Mesenchymal stem cell (in vitro differentiated cells and primary cell): ENCODE data around the gene MRTFA. TPM values are rescaled to one million over a fixed set of nuclear protein-coding genes. Genes with fewer than 3 reads are reported as not detected.

Source experiments
- DNase-seq: peaks from one replicate; pipeline ENCODE4 v3.0.0-alpha.2; 2013
- H2AFZ ChIP-seq: one replicate; pipeline ENCODE4 v1.6.1; 2013; ENCODE audit warnings: low read depth, mild to moderate bottlenecking, control low read depth, inconsistent platforms, low read length, moderate library complexity
- H2AK5ac ChIP-seq: 2 replicates; pipeline ENCODE4 v1.6.1; 2013; ENCODE audit warnings: low read length, moderate library complexity, mild to moderate bottlenecking, inconsistent platforms; ENCODE audit not compliant: severe bottlenecking
- H2BK120ac ChIP-seq: one replicate; pipeline ENCODE4 v1.6.1; 2013; ENCODE audit warnings: low read depth, mild to moderate bottlenecking, inconsistent platforms, low read length, moderate library complexity
- H2BK12ac ChIP-seq, 2 experiments: one replicate each; pipeline ENCODE4 v1.6.1; 2013; ENCODE audit warnings: inconsistent platforms in 2 of 2, low read length in 2 of 2, mild to moderate bottlenecking in 2 of 2, moderate library complexity in 2 of 2, control low read depth in 1 of 2
- H2BK15ac ChIP-seq: one replicate; pipeline ENCODE4 v1.6.1; 2013; ENCODE audit warnings: mild to moderate bottlenecking, low read depth, inconsistent platforms; ENCODE audit not compliant: poor library complexity, severe bottlenecking
- H2BK5ac ChIP-seq: 2 replicates; pipeline ENCODE4 v1.6.1; 2013; ENCODE audit warnings: low read depth, mild to moderate bottlenecking, low read length, control low read depth, inconsistent platforms; ENCODE audit not compliant: poor library complexity, severe bottlenecking
- H3K14ac ChIP-seq, 2 experiments: one replicate each; pipeline ENCODE4 v1.6.1; 2013; ENCODE audit warnings: inconsistent platforms in 2 of 2, low read length in 2 of 2, control low read depth in 1 of 2, mild to moderate bottlenecking in 1 of 2, moderate library complexity in 1 of 2
- H3K18ac ChIP-seq, 2 experiments: one replicate each; pipeline ENCODE4 v1.6.1; 2013; ENCODE audit warnings: inconsistent platforms in 2 of 2, low read length in 2 of 2, control low read depth in 1 of 2, low read depth in 1 of 2, mild to moderate bottlenecking in 1 of 2
- H3K23ac ChIP-seq, 2 experiments: one replicate each; pipeline ENCODE4 v1.6.1; 2013; ENCODE audit warnings: inconsistent platforms in 2 of 2, low read length in 2 of 2, mild to moderate bottlenecking in 2 of 2, moderate library complexity in 2 of 2, control low read depth in 1 of 2
- H3K27ac ChIP-seq: 2 replicates; pipeline ENCODE4 v1.5.1; 2013; ENCODE audit warnings: mild to moderate bottlenecking, moderate library complexity, low read length, control low read depth, inconsistent platforms; ENCODE audit not compliant: poor library complexity, severe bottlenecking
- H3K27me3 ChIP-seq, 2 experiments: 2 replicates each; pipeline versions ENCODE4 v1.6.1 to v1.7.0; 2013; ENCODE audit warnings: low read length in 2 of 2, mild to moderate bottlenecking in 2 of 2, moderate library complexity in 2 of 2, control low read depth in 1 of 2, inconsistent platforms in 1 of 2; ENCODE audit not compliant: control insufficient read depth in 1 of 2, insufficient read depth in 1 of 2
- H3K36me3 ChIP-seq, 2 experiments: 2 replicates each; pipeline versions ENCODE4 v1.6.1 to v1.7.0; 2013; ENCODE audit warnings: low read length in 2 of 2, control low read depth in 1 of 2, inconsistent platforms in 1 of 2, low read depth in 1 of 2, mild to moderate bottlenecking in 1 of 2; ENCODE audit not compliant: insufficient read depth in 2 of 2, control insufficient read depth in 1 of 2
- H3K4ac ChIP-seq, 2 experiments: one replicate each; pipeline ENCODE4 v1.6.1; 2013; ENCODE audit warnings: inconsistent platforms in 2 of 2, low read length in 2 of 2, mild to moderate bottlenecking in 2 of 2, moderate library complexity in 2 of 2, control low read depth in 1 of 2, low read depth in 1 of 2
- H3K4me1 ChIP-seq: 2 replicates; pipeline ENCODE4 v1.6.1; 2013; ENCODE audit warnings: low read depth, low read length, control low read depth; ENCODE audit not compliant: control insufficient read depth, insufficient read depth
- H3K4me2 ChIP-seq: 2 replicates; pipeline ENCODE4 v1.6.1; 2013; ENCODE audit warnings: low read length, mild to moderate bottlenecking, inconsistent platforms; ENCODE audit not compliant: poor library complexity, severe bottlenecking
- H3K4me3 ChIP-seq, 2 experiments: 2 replicates each; pipeline versions ENCODE4 v1.5.1 to v1.7.0; 2013; ENCODE audit warnings: low read length in 2 of 2, mild to moderate bottlenecking in 2 of 2, control low read depth in 1 of 2, low read depth in 1 of 2; ENCODE audit not compliant: insufficient read depth in 1 of 2
- H3K79me1 ChIP-seq: replicated peaks from 2 replicates; pipeline ENCODE4 v1.6.1; 2013; ENCODE audit warnings: mild to moderate bottlenecking, control low read depth, low read length, inconsistent platforms; ENCODE audit not compliant: poor library complexity, severe bottlenecking
- H3K9ac ChIP-seq: 2 replicates; pipeline ENCODE4 v1.7.0; 2013; ENCODE audit warnings: mild to moderate bottlenecking, low read length, moderate library complexity
- H3K9me3 ChIP-seq: 2 replicates; pipeline ENCODE4 v1.7.0; 2013; ENCODE audit warnings: mild to moderate bottlenecking, low read length; ENCODE audit not compliant: control insufficient read depth
- H4K8ac ChIP-seq: one replicate; pipeline ENCODE4 v1.6.1; 2013; ENCODE audit warnings: inconsistent platforms, mild to moderate bottlenecking, low read length, moderate library complexity
- H4K91ac ChIP-seq: one replicate; pipeline ENCODE4 v1.6.1; 2013; ENCODE audit warnings: mild to moderate bottlenecking, low read length, inconsistent platforms
- WGBS: methylation state at CpG from one replicate; pipeline ENCODE4 v1.1.7; 2013; ENCODE audit warnings: mixed read lengths; 5-methylcytosine and 5-hydroxymethylcytosine counted together
- polyA plus RNA-seq, 2 experiments: library from polyadenylated mRNA; stranded (reverse); fragments of 200-250 nt; gene quantifications; one replicate each; pipeline ENCODE4 v1.2.3, GENCODE V29; 2013

MRTFA gene
- 17.0 TPM for polyA plus RNA-seq (2013, experiment 1 of 2)
- polyA plus RNA-seq (2013, experiment 2 of 2), result 16.5 TPM

DNA sequence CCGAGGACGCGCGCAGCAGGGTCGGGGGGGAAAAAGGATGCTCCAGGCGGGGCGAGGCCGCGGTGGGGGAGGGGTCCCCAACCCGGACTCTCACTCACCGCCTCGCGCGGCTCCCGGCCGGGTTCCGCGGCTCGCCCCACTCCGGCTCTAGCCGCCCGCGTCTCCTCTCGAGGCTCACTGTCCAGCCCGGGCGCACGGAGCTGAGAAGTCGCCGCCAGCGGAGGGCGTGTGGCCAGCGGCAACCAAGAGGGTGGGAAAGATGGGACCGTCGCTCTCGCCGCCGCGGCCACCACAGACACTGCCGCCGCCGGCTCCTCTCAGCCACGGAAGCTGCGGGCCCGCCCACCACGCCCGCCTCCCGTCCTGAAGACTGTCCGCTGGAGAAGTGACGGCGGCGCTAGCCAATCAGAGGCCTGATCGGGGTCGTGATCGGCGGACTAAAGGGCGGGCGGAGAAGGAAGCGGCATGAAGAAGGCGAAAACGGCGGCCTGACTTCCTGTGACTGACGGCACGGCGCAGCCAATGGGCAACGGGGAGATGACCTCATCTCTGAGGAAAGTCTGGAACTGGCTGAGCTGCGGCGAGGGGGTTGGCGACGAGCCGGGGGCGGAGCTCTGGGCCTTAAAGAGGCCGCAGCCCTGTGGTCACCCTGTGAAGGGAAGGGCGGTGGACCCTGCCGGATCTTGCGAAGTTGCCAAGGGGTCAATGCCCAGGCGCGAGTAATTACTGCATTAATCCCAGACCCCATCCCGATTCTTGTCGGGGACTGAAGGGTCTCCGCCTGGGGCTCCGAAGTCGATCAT lies at the start of gene MRTFA:
Gene MRTFA (minus strand): TSS at position 340 of the 803 bp plus-strand sequence.
- H2BK12ac ChIP-seq, result peak within 1 kb of the TSS; percentile 33 to 78
- H3K27me3 ChIP-seq, result no peaks in the 10 kb centered on the region
- peak within 1 kb of the TSS; percentile 100 for H4K8ac ChIP-seq
- no peak within 1 kb of the TSS for H2BK5ac ChIP-seq
- H3K79me1 ChIP-seq, result peaks cover 9% of the 10 kb centered on the region
- peak within 1 kb of the TSS; percentile 73 for H2BK15ac ChIP-seq
- H3K18ac ChIP-seq, result peak within 1 kb of the TSS; percentile 83 to 95
- H3K9ac ChIP-seq, result peak within 1 kb of the TSS; percentile 96
- H3K14ac ChIP-seq, result peak within 1 kb of the TSS; percentile 62 to 98
- H2AFZ ChIP-seq, result peak within 1 kb of the TSS; percentile 85
- H3K27ac ChIP-seq, result peak within 1 kb of the TSS; percentile 59
- H3K4me2 ChIP-seq, result peak within 1 kb of the TSS; percentile 97
- H2AK5ac ChIP-seq, result peak within 1 kb of the TSS; percentile 58
- H4K91ac ChIP-seq, result peak within 1 kb of the TSS; percentile 85
- peak within 1 kb of the TSS; percentile 89 to 93 for H3K4ac ChIP-seq
- no peaks in the 10 kb centered on the region for H3K36me3 ChIP-seq
- no peaks in the 10 kb centered on the region for H3K9me3 ChIP-seq
- H2BK120ac ChIP-seq, result peak within 1 kb of the TSS; percentile 90
- H3K23ac ChIP-seq, result peak within 1 kb of the TSS; percentile 43 to 86
- WGBS, result under 1% methylated on average over 80 of the region's 82 CpGs
- peaks cover 8% of the 10 kb centered on the region for H3K4me1 ChIP-seq
- peak; percentile 100 for DNase-seq
- H3K4me3 ChIP-seq, result peak within 1 kb of the TSS; percentile 86 to 95

DNA sequence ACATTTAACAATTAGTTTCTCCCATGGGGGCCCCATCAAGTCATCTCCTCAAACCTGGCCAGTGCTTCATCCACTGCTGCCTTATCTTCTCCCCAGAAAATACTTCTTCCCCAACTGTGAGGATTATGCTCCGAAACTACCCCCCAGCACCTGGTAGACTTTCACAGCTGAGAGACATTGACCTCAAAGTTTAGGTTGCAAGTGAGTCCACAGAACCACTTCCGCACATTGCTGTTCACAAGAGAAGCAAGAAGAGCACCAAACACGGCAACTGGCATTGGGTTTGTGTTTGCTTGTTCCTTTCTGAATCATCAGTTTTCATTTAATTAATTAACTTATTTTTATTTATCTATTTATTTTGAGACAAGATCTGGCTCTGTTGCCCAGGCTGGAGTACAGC lies 48.9 kb upstream of the MRTFA start:
- no peak overlapping the region for H3K14ac ChIP-seq
- H3K36me3 ChIP-seq, result peaks cover 0 to 10% of the 10 kb centered on the region in 2 experiments
- H2BK12ac ChIP-seq, result no peak overlapping the region
- H3K9ac ChIP-seq, result no peak overlapping the region
- no peaks in the 10 kb centered on the region for H3K4me1 ChIP-seq
- no peaks in the 10 kb centered on the region for H3K9me3 ChIP-seq
- H2BK15ac ChIP-seq, result no peak overlapping the region
- H2BK5ac ChIP-seq, result no peak overlapping the region
- H4K8ac ChIP-seq, result no peak overlapping the region
- 100% methylated on average over 2 of the region's 3 CpGs for WGBS
- no peak overlapping the region for H3K27ac ChIP-seq
- no peak overlapping the region for H3K4ac ChIP-seq
- no peak overlapping the region for H2BK120ac ChIP-seq
- H3K23ac ChIP-seq, result no peak overlapping the region
- peaks cover 0 to 7% of the 10 kb centered on the region in 2 experiments for H3K27me3 ChIP-seq
- no peak overlapping the region for H3K18ac ChIP-seq
- H2AK5ac ChIP-seq, result no peak overlapping the region
- H3K79me1 ChIP-seq, result no peaks in the 10 kb centered on the region
- H3K4me2 ChIP-seq, result no peak overlapping the region
- H4K91ac ChIP-seq, result no peak overlapping the region
- DNase-seq, result no peak
- H2AFZ ChIP-seq, result no peak overlapping the region
- H3K4me3 ChIP-seq, result no peak overlapping the region

DNA sequence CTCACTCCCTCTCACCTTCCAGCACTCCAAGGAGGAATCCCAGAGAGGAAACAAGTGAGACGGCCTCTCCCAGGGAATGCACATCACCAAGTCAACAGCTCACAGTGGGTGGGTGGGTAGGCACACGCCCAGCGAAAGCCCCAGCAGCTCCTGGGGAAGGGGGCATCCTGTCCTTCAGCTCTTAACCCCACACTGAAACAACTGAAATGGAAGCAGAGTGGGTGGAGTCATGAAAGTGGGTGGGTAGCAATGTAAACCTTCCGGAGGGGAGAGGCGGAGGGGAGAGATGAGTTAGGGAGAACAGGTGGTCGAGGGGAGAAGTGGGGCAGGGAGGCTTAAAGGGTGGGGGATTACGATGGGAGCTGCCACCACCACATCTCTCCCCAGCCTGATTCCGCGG lies 48.2 kb upstream of the MRTFA start:
- Histone ChIP-seq H2AFZ (peak overlapping the region; percentile 8), H3K4me2 (no peak overlapping the region), H3K4ac (no peak overlapping the region), H3K23ac (no peak overlapping the region), H3K36me3 (peaks cover 0 to 10% of the 10 kb centered on the region in 2 experiments), H3K18ac (no peak overlapping the region), H3K27me3 (peaks cover 0 to 7% of the 10 kb centered on the region in 2 experiments), H4K91ac (no peak overlapping the region), H3K79me1 (no peaks in the 10 kb centered on the region), H2BK120ac (no peak overlapping the region), H2BK5ac (no peak overlapping the region), H4K8ac (peak overlapping the region; percentile 22), H3K9me3 (no peaks in the 10 kb centered on the region), H3K4me1 (peaks cover 3% of the 10 kb centered on the region), H2AK5ac (no peak overlapping the region), H2BK15ac (no peak overlapping the region), H3K4me3 (no peak overlapping the region), H2BK12ac (peak overlapping the region in 1 of 2 experiments; percentile 12), H3K27ac (no peak overlapping the region), H3K14ac (no peak overlapping the region), H3K9ac (no peak overlapping the region)
- DNase-seq, result no peak
- 31% methylated on average over 8 of the region's 9 CpGs for WGBS

DNA sequence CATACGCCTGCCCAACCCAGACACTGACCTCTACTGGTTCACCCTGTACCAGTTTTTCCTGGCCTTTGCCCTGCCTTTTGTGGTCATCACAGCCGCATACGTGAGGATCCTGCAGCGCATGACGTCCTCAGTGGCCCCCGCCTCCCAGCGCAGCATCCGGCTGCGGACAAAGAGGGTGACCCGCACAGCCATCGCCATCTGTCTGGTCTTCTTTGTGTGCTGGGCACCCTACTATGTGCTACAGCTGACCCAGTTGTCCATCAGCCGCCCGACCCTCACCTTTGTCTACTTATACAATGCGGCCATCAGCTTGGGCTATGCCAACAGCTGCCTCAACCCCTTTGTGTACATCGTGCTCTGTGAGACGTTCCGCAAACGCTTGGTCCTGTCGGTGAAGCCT lies 44.9 kb upstream of the MRTFA start:
- Histone ChIP-seq H3K4me2 (no peak overlapping the region), H3K9me3 (no peaks in the 10 kb centered on the region), H2BK12ac (peak overlapping the region; percentile 0 to 78), H3K27me3 (peaks cover 0 to 20% of the 10 kb centered on the region in 2 experiments), H3K18ac (no peak overlapping the region), H3K4ac (peak overlapping the region in 1 of 2 experiments; percentile 7), H2AK5ac (no peak overlapping the region), H3K36me3 (peaks cover 0 to 10% of the 10 kb centered on the region in 2 experiments), H3K4me1 (peaks cover 16% of the 10 kb centered on the region), H3K79me1 (no peaks in the 10 kb centered on the region), H3K4me3 (no peak overlapping the region), H4K91ac (peak overlapping the region; percentile 86), H2AFZ (no peak overlapping the region), H3K27ac (no peak overlapping the region), H3K23ac (no peak overlapping the region), H3K9ac (no peak overlapping the region), H2BK5ac (no peak overlapping the region), H2BK15ac (peak overlapping the region; percentile 37), H2BK120ac (no peak overlapping the region), H4K8ac (peak overlapping the region; percentile 62), H3K14ac (peak overlapping the region in 1 of 2 experiments; percentile 21)
- DNase-seq, result no peak
- WGBS, result 99% methylated on average over 19 of the region's 19 CpGs
